H54 (cell line): ENCODE results near the gene MDFI.

ENCODE experiments used
- DNase-seq: peaks from one replicate; pipeline ENCODE4 v3.0.0; 2011; ENCODE audit warnings: low spot score, mixed read lengths; ENCODE audit not compliant: insufficient read length
- FAIRE-seq: peaks from 3 replicates; lab custom pipeline; 2011; peaks lifted over from hg19 to GRCh38; lab: Jason Lieb, UNC
- POLR2A ChIP-seq: IDR thresholded peaks from 2 replicates; pipeline ENCODE4 v1.6.1; 2011; ENCODE audit warnings: low read depth, mild to moderate bottlenecking, low read length

The MDFI gene

GRCh38 chr6:41644297-41644879 is 6.1 kb downstream of the MDFI start:
- no peak for FAIRE-seq
- no peak for DNase-seq
- TF ChIP-seq POLR2A: no peak

GRCh38 chr6:41645007-41645618 is 6.8 kb downstream of the MDFI start:
- FAIRE-seq (no peak), DNase-seq (no peak)
- no peak for TF ChIP-seq POLR2A

- DNase-seq (no peak), FAIRE-seq (no peak)
- TF ChIP-seq POLR2A: no peak
These were observed 7.9 kb downstream of the MDFI start for GRCh38 chr6:41646026-41646795.

GRCh38 chr6:41647061-41647511 is 8.8 kb downstream of the MDFI start:
- FAIRE-seq: no peak
- no peak for DNase-seq
- no peak for TF ChIP-seq POLR2A

GRCh38 chr6:41648070-41648585 is 9.9 kb downstream of the MDFI start:
- TF ChIP-seq POLR2A: no peak
- DNase-seq: no peak
- FAIRE-seq: no peak

GRCh38 chr6:41648921-41649320 is 10.7 kb downstream of the MDFI start:
- no peak for DNase-seq
- TF ChIP-seq POLR2A: no peak
- FAIRE-seq: no peak

- TF ChIP-seq POLR2A: no peak
- no peak for DNase-seq
- no peak for FAIRE-seq
These were observed 11.3 kb downstream of the MDFI start for GRCh38 chr6:41649596-41649995.

GRCh38 chr6:41650120-41650519 is 11.9 kb downstream of the MDFI start:
- FAIRE-seq (no peak), DNase-seq (no peak)
- TF ChIP-seq POLR2A: no peak

- no peak for DNase-seq
- TF ChIP-seq POLR2A: no peak
- FAIRE-seq: no peak
These were observed 13.1 kb downstream of the MDFI start for GRCh38 chr6:41651246-41651961.

GRCh38 chr6:41651962-41652657 is 13.8 kb downstream of the MDFI start:
- no peak for FAIRE-seq

GRCh38 chr6:41652866-41653652 is 14.8 kb downstream of the MDFI start:
- FAIRE-seq (no peak), DNase-seq (no peak)
- no peak for TF ChIP-seq POLR2A

More at GRCh38 chr6:41651962-41652657, 13.8 kb downstream of the MDFI start:
- TF ChIP-seq POLR2A: no peak
- DNase-seq: no peak

- FAIRE-seq: no peak
- no peak for TF ChIP-seq POLR2A
These were observed 15.4 kb downstream of the MDFI start for GRCh38 chr6:41653691-41654090.

More at GRCh38 chr6:41653691-41654090, 15.4 kb downstream of the MDFI start:
- DNase-seq: no peak
